CD4-positive, CD25-positive, alpha-beta regulatory T cell (primary cell): ENCODE data around the gene TMC1. TPM values are rescaled to one million over a fixed set of nuclear protein-coding genes. Genes with fewer than 3 reads are reported as not detected.

Experiments used
- ATAC-seq, 2 donors: fragments of 150-1000 bp; cut with Tn5 transposase; one replicate each; pipeline ENCODE4 v1.10.0; 2021; ENCODE audit warnings: low read depth in 2 of 2, moderate number of reproducible peaks in 2 of 2, moderate library complexity in 1 of 2
- DNase-seq, 3 donors: peaks; one replicate each; pipeline versions ENCODE4 v3.0.0 to v3.0.0-alpha.2; 2012 to 2022; ENCODE audit warnings: mixed read lengths in 1 of 3
- H3K27ac ChIP-seq: one replicate; pipeline ENCODE4 v1.7.0; 2013; ENCODE audit warnings: mild to moderate bottlenecking, low read length; ENCODE audit not compliant: insufficient read depth, poor library complexity, severe bottlenecking
- H3K27me3 ChIP-seq: one replicate; pipeline ENCODE4 v1.7.0; 2013; ENCODE audit warnings: low read length; ENCODE audit not compliant: control insufficient read depth, insufficient read depth
- H3K36me3 ChIP-seq: one replicate; pipeline ENCODE4 v1.7.0; 2013; ENCODE audit warnings: mild to moderate bottlenecking, low read length, moderate library complexity; ENCODE audit not compliant: control insufficient read depth, insufficient read depth
- H3K4me1 ChIP-seq: 2 replicates; pipeline ENCODE4 v1.7.0; 2013; ENCODE audit warnings: mild to moderate bottlenecking, low read length; ENCODE audit not compliant: insufficient read depth, control insufficient read depth, poor library complexity, severe bottlenecking
- H3K4me3 ChIP-seq: one replicate; pipeline ENCODE4 v1.7.0; 2013; ENCODE audit warnings: low read depth, mild to moderate bottlenecking, low read length, moderate library complexity
- H3K9me3 ChIP-seq, 2 experiments: 1 replicate in 1 of 2; 2 replicates in 1 of 2; pipeline ENCODE4 v1.7.0; 2013; ENCODE audit warnings: low read length in 2 of 2, mild to moderate bottlenecking in 1 of 2, moderate library complexity in 1 of 2; ENCODE audit not compliant: control insufficient read depth in 2 of 2
- H3K27ac Mint-ChIP-seq, 3 donors: one replicate each; pipeline ENCODE4 v1.8.0; 2020 to 2022; ENCODE audit warnings: mild to moderate bottlenecking in 3 of 3, mixed read lengths in 3 of 3, moderate library complexity in 2 of 3
- H3K27me3 Mint-ChIP-seq: one replicate; pipeline ENCODE4 v1.8.0; 2022; ENCODE audit warnings: mild to moderate bottlenecking, mixed read lengths
- H3K36me3 Mint-ChIP-seq: one replicate; pipeline ENCODE4 v1.8.0; 2020; ENCODE audit warnings: mixed read lengths
- H3K4me1 Mint-ChIP-seq, 4 donors: one replicate each; pipeline ENCODE4 v1.8.0; 2020 to 2022; ENCODE audit warnings: mixed read lengths in 4 of 4, mild to moderate bottlenecking in 1 of 4
- H3K4me3 Mint-ChIP-seq, 4 donors: one replicate each; pipeline ENCODE4 v1.8.0; 2020 to 2022; ENCODE audit warnings: mild to moderate bottlenecking in 4 of 4, mixed read lengths in 4 of 4, moderate library complexity in 3 of 4
- H3K9me3 Mint-ChIP-seq, 7 donors: one replicate each; pipeline ENCODE4 v1.8.0; 2020 to 2022; ENCODE audit warnings: mixed read lengths in 7 of 7, mild to moderate bottlenecking in 3 of 7, moderate library complexity in 2 of 7
- polyA plus RNA-seq, 4 donors: library from polyadenylated mRNA; unstranded; fragments of 300-500 nt; fragmentation: Illumina TruSeq; gene quantifications; one replicate each; pipeline ENCODE4 v1.2.3, GENCODE V29; 2021
- total RNA-seq: library from RNA; stranded (reverse); gene quantifications from one replicate; pipeline ENCODE4 v1.2.3, GENCODE V29; 2022

TMC1 gene
- total and polyA plus RNA-seq, 5 donors from 2014 or later = not detected

- H3K4me1 Mint-ChIP-seq = no peaks in the 10 kb centered on the region
- no peaks in the 10 kb centered on the region for H3K36me3 ChIP-seq
- H3K27me3 Mint-ChIP-seq = no peaks in the 10 kb centered on the region
- H3K27ac ChIP-seq = no peak overlapping the region
- H3K9me3 ChIP-seq = no peaks in the 10 kb centered on the region
- no peak overlapping the region for H3K4me3 Mint-ChIP-seq
- H3K36me3 Mint-ChIP-seq = no peaks in the 10 kb centered on the region
- H3K4me3 ChIP-seq = no peak overlapping the region
- no peaks in the 10 kb centered on the region for H3K4me1 ChIP-seq
- DNase-seq = no peak
- no peak for ATAC-seq
- H3K27ac Mint-ChIP-seq = no peak overlapping the region
- H3K27me3 ChIP-seq = no peaks in the 10 kb centered on the region
- no peaks in the 10 kb centered on the region for H3K9me3 Mint-ChIP-seq
These were observed 101.7 kb downstream of the TMC1 start for GRCh38 chr9:72623156-72623555.

- Mint-ChIP-seq H3K4me3 (no peak overlapping the region), H3K27me3 (peaks cover 1% of the 10 kb centered on the region), H3K9me3 (peaks cover 0 to under 1% (median 0%) of the 10 kb centered on the region in 7 donors), H3K4me1 (peaks cover 0 to under 1% (median 0%) of the 10 kb centered on the region in 4 donors), H3K36me3 (no peaks in the 10 kb centered on the region), H3K27ac (no peak overlapping the region)
- no peak for DNase-seq
- H3K36me3 ChIP-seq = no peaks in the 10 kb centered on the region
- no peak overlapping the region for H3K4me3 ChIP-seq
- no peaks in the 10 kb centered on the region for H3K9me3 ChIP-seq
- no peaks in the 10 kb centered on the region for H3K27me3 ChIP-seq
- no peak overlapping the region for H3K27ac ChIP-seq
- no peaks in the 10 kb centered on the region for H3K4me1 ChIP-seq
- no peak for ATAC-seq
These were observed 105.7 kb downstream of the TMC1 start for GRCh38 chr9:72627147-72627546.

- Mint-ChIP-seq H3K27ac (no peak overlapping the region), H3K36me3 (no peaks in the 10 kb centered on the region), H3K27me3 (peaks cover 4% of the 10 kb centered on the region), H3K9me3 (peaks cover 0 to 2% (median 0%) of the 10 kb centered on the region in 7 donors), H3K4me3 (no peak overlapping the region), H3K4me1 (peaks cover 0 to 4% (median 0%) of the 10 kb centered on the region in 4 donors)
- Histone ChIP-seq H3K27me3 (no peaks in the 10 kb centered on the region), H3K4me3 (no peak overlapping the region), H3K4me1 (no peaks in the 10 kb centered on the region), H3K9me3 (no peaks in the 10 kb centered on the region), H3K27ac (no peak overlapping the region), H3K36me3 (no peaks in the 10 kb centered on the region)
- ATAC-seq (no peak), DNase-seq (no peak)
These were observed 106.6 kb downstream of the TMC1 start for GRCh38 chr9:72627956-72628540.

GRCh38 chr9:72633966-72634365 is 112.6 kb downstream of the TMC1 start:
- Histone ChIP-seq H3K4me1 (no peaks in the 10 kb centered on the region), H3K27me3 (no peaks in the 10 kb centered on the region), H3K9me3 (peaks cover 0 to 2% of the 10 kb centered on the region in 2 experiments), H3K36me3 (no peaks in the 10 kb centered on the region), H3K4me3 (no peak overlapping the region), H3K27ac (no peak overlapping the region)
- DNase-seq (no peak), ATAC-seq (no peak)
- Mint-ChIP-seq H3K4me1 (peaks cover 0 to 17% (median 4%) of the 10 kb centered on the region in 4 donors), H3K4me3 (no peak overlapping the region), H3K27me3 (peaks cover 9% of the 10 kb centered on the region), H3K27ac (no peak overlapping the region), H3K9me3 (peaks cover 0 to 8% (median 6%) of the 10 kb centered on the region in 7 donors), H3K36me3 (no peaks in the 10 kb centered on the region)

GRCh38 chr9:72635197-72635596 is 113.8 kb downstream of the TMC1 start:
- Histone ChIP-seq H3K9me3 (peaks cover 0 to 2% of the 10 kb centered on the region in 2 experiments), H3K27ac (no peak overlapping the region), H3K27me3 (no peaks in the 10 kb centered on the region), H3K36me3 (no peaks in the 10 kb centered on the region), H3K4me1 (no peaks in the 10 kb centered on the region), H3K4me3 (no peak overlapping the region)
- peaks cover 0 to 17% (median 4%) of the 10 kb centered on the region in 4 donors for H3K4me1 Mint-ChIP-seq
- DNase-seq = peak in 1 of 3 donors; percentile 21
- H3K27me3 Mint-ChIP-seq = peaks cover 9% of the 10 kb centered on the region
- no peaks in the 10 kb centered on the region for H3K36me3 Mint-ChIP-seq
- H3K27ac Mint-ChIP-seq = no peak overlapping the region
- no peak overlapping the region for H3K4me3 Mint-ChIP-seq
- no peak for ATAC-seq
- H3K9me3 Mint-ChIP-seq = peaks cover 0 to 8% (median 6%) of the 10 kb centered on the region in 7 donors

GRCh38 chr9:72636621-72637020 is 115.2 kb downstream of the TMC1 start:
- no peak overlapping the region for H3K27ac ChIP-seq
- Mint-ChIP-seq H3K4me3 (peak overlapping the region in 1 of 4 donors; percentile 54), H3K36me3 (no peaks in the 10 kb centered on the region), H3K4me1 (peaks cover 0 to 17% (median 4%) of the 10 kb centered on the region in 4 donors), H3K27me3 (peaks cover 9% of the 10 kb centered on the region), H3K27ac (no peak overlapping the region), H3K9me3 (peaks cover 0 to 8% (median 6%) of the 10 kb centered on the region in 7 donors)
- H3K4me1 ChIP-seq = no peaks in the 10 kb centered on the region
- H3K9me3 ChIP-seq = peaks cover 0 to 2% of the 10 kb centered on the region in 2 experiments
- ATAC-seq (no peak), DNase-seq (no peak)
- H3K36me3 ChIP-seq = no peaks in the 10 kb centered on the region
- no peak overlapping the region for H3K4me3 ChIP-seq
- H3K27me3 ChIP-seq = no peaks in the 10 kb centered on the region

GRCh38 chr9:72643651-72644050 is 122.2 kb downstream of the TMC1 start:
- Mint-ChIP-seq H3K36me3 (no peaks in the 10 kb centered on the region), H3K9me3 (no peaks in the 10 kb centered on the region), H3K27me3 (peaks cover 34% of the 10 kb centered on the region), H3K4me3 (no peak overlapping the region), H3K27ac (no peak overlapping the region), H3K4me1 (no peaks in the 10 kb centered on the region)
- Histone ChIP-seq H3K27ac (no peak overlapping the region), H3K9me3 (no peaks in the 10 kb centered on the region), H3K36me3 (no peaks in the 10 kb centered on the region), H3K4me1 (no peaks in the 10 kb centered on the region), H3K4me3 (no peak overlapping the region), H3K27me3 (peaks cover 2% of the 10 kb centered on the region)
- ATAC-seq (no peak), DNase-seq (no peak)

- Mint-ChIP-seq H3K27me3 (peaks cover 38% of the 10 kb centered on the region), H3K9me3 (no peaks in the 10 kb centered on the region), H3K4me3 (no peak overlapping the region), H3K36me3 (no peaks in the 10 kb centered on the region), H3K27ac (no peak overlapping the region), H3K4me1 (no peaks in the 10 kb centered on the region)
- DNase-seq = no peak
- no peaks in the 10 kb centered on the region for H3K9me3 ChIP-seq
- no peak overlapping the region for H3K27ac ChIP-seq
- H3K4me1 ChIP-seq = no peaks in the 10 kb centered on the region
- ATAC-seq = no peak
- no peaks in the 10 kb centered on the region for H3K36me3 ChIP-seq
- H3K27me3 ChIP-seq = peaks cover 7% of the 10 kb centered on the region
- H3K4me3 ChIP-seq = no peak overlapping the region
These were observed 124.7 kb downstream of the TMC1 start for GRCh38 chr9:72646061-72646460.
